Esophagus muscularis mucosa (tissue), 4 donors: ENCODE results near the gene SUGP1.

Source experiments
- CTCF ChIP-seq, 3 experiments: fragments of 200-600 bp in 2 of 3; fragments of 450-650 bp in 1 of 3; sonication (generic) in 2 of 3; IDR thresholded peaks; one replicate each; pipeline ENCODE4 v1.5.1; 2017 to 2019; ENCODE audit warnings: antibody characterized with exemption in 3 of 3, mild to moderate bottlenecking in 2 of 3, moderate library complexity in 1 of 3
- EP300 ChIP-seq: sonication (generic); formaldehyde crosslinking; IDR thresholded peaks from one replicate; pipeline ENCODE4 v1.6.1; 2017; ENCODE audit warnings: antibody characterized with exemption
- POLR2A ChIP-seq: fragments of 450-650 bp; IDR thresholded peaks from one replicate; pipeline ENCODE4 v1.6.1; 2017; ENCODE audit warnings: antibody characterized with exemption, moderate library complexity, mild to moderate bottlenecking, low read depth
- POLR2AphosphoS5 ChIP-seq, 2 donors: sonication (generic); formaldehyde crosslinking; IDR thresholded peaks; one replicate each; pipeline ENCODE4 v1.6.1; 2017; ENCODE audit warnings: antibody characterized with exemption in 2 of 2

DNA sequence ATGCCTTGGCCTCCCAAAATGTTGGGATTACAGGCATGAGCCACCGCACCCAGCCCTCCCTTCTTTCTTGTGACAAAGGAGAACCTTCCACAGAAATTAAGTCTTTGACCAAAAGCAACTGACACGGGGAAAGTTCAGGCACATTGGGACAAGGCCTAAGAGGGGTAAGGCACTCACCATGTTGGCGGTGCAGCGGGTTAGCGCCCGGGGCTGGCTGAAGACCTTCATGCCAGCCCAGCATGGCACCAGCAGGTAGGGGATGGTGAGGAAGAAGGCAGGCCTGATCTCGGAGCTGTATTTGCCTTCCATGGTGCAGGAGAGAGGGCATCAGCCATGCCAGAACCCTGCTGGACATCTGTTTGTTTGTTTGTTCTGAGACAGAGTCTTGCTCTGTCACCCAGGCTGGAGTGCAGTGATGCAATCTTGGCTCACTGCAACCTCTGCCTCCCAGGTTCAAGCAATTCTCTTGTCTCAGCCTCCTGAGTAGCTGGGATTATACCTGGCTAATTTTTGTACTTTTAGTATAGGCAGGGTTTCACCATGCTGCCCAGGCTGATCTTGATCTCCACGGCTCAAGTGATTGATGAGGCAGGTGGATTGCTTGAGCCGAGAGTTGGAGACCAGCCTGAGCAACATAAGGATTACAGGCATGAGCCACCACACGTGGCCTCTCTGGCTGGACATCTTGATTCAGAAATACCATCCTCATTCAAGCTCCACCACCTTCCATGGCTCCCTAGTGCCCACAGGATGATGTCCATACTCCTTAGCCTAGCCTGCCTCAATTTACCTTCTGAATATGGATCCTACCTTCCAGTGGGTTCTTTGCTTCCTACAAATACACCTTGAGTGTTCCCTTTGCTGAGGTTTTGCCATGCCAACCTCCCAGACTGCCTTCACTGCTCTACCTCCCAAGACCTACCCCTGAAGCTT, 51.6 kb downstream of the SUGP1 start:
- TF ChIP-seq POLR2A (no peak), CTCF (IDR thresholded peaks at IDR 0.05) (no peak), POLR2AphosphoS5 (IDR thresholded peaks at IDR 0.05) (no peak), EP300 (no peak)
